Measurements from ENCODE around the gene UNKL.
"Not testable (repeated sequence)": the region's sequence is repeated elsewhere in the genome, so short reads cannot be mapped to it uniquely, and the experiment has no call there.

UNKL gene

GRCh38 chr16:1446296-1447080, 32.0 kb upstream of the UNKL start:
- no peak for DNase-seq (ENCODE audit: low spot score)

- DNase-seq (ENCODE audit: low spot score): no peak
Observed at GRCh38 chr16:1445518-1446203, 31.2 kb upstream of the UNKL start.

- DNase-seq (ENCODE audit: low spot score): no peak
Observed at GRCh38 chr16:1444730-1445517, 30.4 kb upstream of the UNKL start.

- DNase-seq (ENCODE audit: low spot score): no peak
Observed at GRCh38 chr16:1443980-1444729, 29.7 kb upstream of the UNKL start, which contains the start of gene CCDC154. Gene CCDC154 (minus strand): TSS chr16:1444556. CDS start chr16:1444322, 234 bp downstream.

GRCh38 chr16:1443403-1443973, 29.0 kb upstream of the UNKL start:
- DNase-seq (ENCODE audit: low spot score): no peak

- DNase-seq (ENCODE audit: low spot score): no peak
Observed at GRCh38 chr16:1442697-1443096, 28.2 kb upstream of the UNKL start.

- DNase-seq (ENCODE audit: low spot score): no peak
Observed at GRCh38 chr16:1441391-1441829, 26.9 kb upstream of the UNKL start.

- DNase-seq (ENCODE audit: low spot score): not testable (repeated sequence)
Observed at GRCh38 chr16:1439699-1440074, 25.2 kb upstream of the UNKL start.

GRCh38 chr16:1439058-1439698, 24.7 kb upstream of the UNKL start:
- no peak for DNase-seq (ENCODE audit: low spot score)

- DNase-seq (ENCODE audit: low spot score): no peak
Observed at GRCh38 chr16:1438229-1439057, 23.9 kb upstream of the UNKL start.

GRCh38 chr16:1437606-1438005, 23.1 kb upstream of the UNKL start:
- no peak for DNase-seq (ENCODE audit: low spot score)

- no peak for DNase-seq (ENCODE audit: low spot score)
Observed at GRCh38 chr16:1436731-1437355, 22.3 kb upstream of the UNKL start.

- DNase-seq (ENCODE audit: low spot score): no peak
Observed at GRCh38 chr16:1435921-1436697, 21.6 kb upstream of the UNKL start.

GRCh38 chr16:1434644-1435592, 20.4 kb upstream of the UNKL start:
- DNase-seq (ENCODE audit: low spot score): no peak

- DNase-seq (ENCODE audit: low spot score): no peak
Observed at GRCh38 chr16:1433756-1434155, 19.3 kb upstream of the UNKL start.

GRCh38 chr16:1433263-1433560, 18.7 kb upstream of the UNKL start:
- DNase-seq (ENCODE audit: low spot score): no peak

- no peak for DNase-seq (ENCODE audit: low spot score)
Observed at GRCh38 chr16:1432388-1433262, 18.1 kb upstream of the UNKL start.

Measured in germinal center (tissue), 1 donor.